GM18517 (cell line): ENCODE results near the gene DNPH1.

Experiments used
- ATAC-seq: cut with Tn5 transposase; IDR thresholded peaks from one replicate; pipeline ENCODE4 v1.9.1; 2021; ENCODE audit warnings: mild to moderate bottlenecking, moderate library complexity; ENCODE audit not compliant: unreplicated experiment

Gene DNPH1

GRCh38 chr6:43219119-43219518 is 10.2 kb downstream of the DNPH1 start:
- ATAC-seq: no peak

DNA sequence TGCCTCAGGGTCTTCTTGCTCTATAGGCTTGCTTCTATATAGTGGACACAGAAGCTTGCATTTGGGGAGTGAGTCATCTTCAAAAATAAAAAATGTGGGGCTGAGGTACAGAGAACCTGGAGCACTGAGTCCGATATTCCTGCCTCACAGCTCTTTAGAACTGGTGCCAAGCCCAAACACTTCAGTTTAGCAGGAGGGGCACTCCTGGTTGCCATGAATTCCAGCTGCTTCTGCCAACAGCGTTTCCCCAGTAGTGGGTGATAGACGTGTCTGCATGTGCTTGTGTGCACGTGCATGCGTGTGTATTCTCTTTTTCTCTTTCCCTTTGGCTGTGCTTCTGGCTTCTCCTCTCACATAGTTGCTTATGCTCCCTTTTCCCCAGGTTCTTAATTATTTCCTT is 11.9 kb downstream of the DNPH1 start:
- ATAC-seq: no peak

GRCh38 chr6:43216200-43216599 is 13.1 kb downstream of the DNPH1 start:
- ATAC-seq: no peak

DNA sequence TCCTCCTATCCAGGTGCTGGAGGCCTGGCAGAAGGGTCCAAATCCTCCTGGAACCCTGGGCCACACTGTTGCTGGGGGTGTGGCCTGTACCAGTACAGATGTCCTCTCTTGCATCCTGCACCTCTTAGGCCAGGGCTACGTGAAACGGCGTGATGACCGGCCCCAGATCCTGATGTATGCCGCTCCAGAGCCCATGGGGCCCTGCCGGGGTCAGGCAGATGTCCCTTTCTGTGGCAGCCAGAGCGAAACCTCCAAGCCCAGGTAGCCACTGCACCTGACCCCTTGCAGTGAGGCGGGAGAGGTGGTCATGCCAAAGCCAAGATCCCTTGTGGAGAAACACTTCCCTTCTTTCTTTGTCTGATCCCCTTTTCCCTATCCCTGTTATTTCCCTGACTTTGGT is 14.2 kb downstream of the DNPH1 start:
- ATAC-seq: no peak

- no peak for ATAC-seq
These were observed 15.8 kb downstream of the DNPH1 start for GRCh38 chr6:43213431-43213830.

GRCh38 chr6:43211955-43212354 is 17.3 kb downstream of the DNPH1 start:
- ATAC-seq: no peak

DNA sequence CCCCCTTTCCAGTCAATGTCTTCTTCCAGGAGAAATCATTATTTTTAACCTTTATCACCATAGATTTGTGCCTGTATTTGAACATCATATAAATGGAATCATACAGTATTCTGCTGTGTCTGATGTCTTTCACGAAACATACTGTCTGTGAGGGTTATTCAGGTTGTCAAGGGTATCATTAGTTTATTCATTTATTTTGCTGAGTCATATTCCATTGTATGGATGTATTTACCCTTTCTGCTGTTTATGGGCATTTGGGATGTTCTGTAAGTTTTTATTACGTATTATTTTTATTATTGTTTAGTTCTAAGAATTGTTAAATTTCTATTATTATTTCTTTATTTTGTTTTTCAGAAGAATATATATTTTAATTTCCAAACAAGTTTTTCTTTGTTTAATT is 22.0 kb downstream of the DNPH1 start:
- no peak for ATAC-seq

DNA sequence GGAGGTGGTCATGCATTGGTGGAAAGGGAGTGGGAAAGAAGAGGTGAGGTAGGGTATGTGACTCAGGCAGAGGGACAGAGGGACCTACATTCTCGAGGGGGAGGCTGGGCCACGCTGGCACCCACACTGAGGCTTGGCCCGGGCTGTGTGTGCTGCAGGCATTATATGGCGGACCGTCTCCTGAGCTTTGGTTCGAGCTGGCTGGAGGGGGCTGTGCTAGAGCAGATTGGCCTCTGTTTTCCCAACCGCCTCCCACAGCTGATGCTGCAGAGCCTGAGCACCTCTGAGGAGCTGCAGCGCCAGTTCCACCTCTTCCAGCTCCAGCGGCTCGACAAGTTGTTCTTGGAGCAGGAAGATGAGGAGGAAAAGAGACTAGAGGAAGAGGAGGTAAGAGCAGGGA is 23.4 kb downstream of the DNPH1 start:
- no peak for ATAC-seq

DNA sequence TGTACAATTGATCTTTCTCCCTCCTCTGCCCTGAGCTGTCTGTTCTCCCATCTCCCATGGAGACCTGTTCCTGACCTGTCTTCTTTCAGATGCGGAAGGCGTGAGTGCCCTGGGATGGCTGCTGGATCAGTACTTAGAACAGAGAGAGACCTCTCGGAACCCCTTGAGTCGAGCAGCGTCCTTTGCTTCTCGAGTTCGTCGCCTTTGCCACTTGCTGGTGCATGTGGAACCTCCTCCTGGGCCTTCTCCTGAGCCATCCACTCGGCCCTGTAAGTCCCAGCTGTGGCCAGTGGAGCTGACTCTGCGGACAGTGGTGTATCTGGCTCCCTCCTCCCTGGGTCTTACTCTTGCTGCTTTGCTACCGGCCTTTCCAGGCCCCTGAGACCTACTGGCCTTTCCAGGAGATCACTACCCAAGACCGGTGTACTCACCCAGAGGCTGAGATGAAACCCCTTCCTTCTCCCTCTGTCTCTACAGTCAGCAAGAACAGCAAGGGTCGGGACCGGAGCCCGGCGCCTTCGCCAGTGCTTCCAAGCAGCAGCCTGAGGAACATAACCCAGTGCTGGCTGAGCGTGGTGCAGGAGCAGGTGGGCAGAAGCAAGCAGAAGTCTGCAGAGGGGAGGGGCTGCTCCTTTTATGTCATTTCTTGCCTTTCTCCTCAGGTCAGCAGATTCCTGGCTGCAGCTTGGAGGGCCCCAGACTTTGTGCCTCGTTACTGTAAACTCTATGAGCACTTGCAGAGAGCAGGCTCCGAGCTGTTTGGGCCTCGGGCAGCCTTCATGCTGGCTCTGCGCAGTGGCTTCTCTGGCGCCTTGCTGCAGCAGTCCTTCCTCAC is 24.8 kb downstream of the DNPH1 start:
- ATAC-seq: no peak

GRCh38 chr6:43203718-43204095 is 25.6 kb downstream of the DNPH1 start:
- ATAC-seq: no peak

- ATAC-seq: no peak
These were observed 26.1 kb downstream of the DNPH1 start for GRCh38 chr6:43203029-43203717.

DNA sequence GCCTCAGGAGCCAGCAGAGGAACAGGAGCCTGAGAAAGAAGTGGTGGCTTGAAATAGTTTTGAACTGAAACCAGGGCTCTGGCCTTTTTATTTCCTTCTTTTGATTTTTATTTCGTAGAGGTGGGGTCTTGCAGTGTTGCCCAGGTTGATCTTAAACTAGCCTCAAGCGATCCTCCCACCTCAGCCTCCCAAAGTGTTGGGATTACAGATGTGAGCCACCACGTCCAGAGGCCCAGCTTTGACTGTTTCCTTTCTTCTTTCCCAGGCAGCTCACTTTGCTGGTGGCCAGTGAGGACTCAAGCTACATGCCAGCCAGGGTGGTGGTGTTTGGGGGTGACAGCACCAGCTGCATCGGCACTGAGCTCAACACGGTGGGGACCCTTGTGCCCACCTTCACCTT is 26.8 kb downstream of the DNPH1 start:
- no peak for ATAC-seq

- ATAC-seq: no peak
These were observed 28.7 kb downstream of the DNPH1 start for GRCh38 chr6:43200541-43200940.

- ATAC-seq: no peak
These were observed 29.4 kb downstream of the DNPH1 start for GRCh38 chr6:43199912-43200311.

DNA sequence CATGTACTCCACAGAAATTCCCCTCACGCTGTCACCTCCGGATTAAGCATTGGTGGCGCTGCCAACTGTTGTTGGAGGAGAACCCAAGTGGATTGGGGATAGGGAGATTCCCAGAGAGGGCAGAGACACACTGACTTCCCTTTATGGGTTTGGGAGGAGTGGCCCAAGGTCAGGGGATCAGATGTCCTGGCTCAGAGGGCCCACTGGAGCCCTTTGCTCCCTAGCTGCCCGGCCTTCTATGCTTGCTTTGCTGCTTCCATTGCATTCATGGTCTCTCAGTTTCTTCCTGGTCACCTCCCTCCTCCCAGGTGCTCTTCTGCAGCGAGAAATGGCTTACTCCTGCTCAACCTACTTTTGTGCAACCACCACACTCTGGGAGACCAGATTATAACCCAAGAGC is 32.9 kb downstream of the DNPH1 start:
- ATAC-seq: no peak

DNA sequence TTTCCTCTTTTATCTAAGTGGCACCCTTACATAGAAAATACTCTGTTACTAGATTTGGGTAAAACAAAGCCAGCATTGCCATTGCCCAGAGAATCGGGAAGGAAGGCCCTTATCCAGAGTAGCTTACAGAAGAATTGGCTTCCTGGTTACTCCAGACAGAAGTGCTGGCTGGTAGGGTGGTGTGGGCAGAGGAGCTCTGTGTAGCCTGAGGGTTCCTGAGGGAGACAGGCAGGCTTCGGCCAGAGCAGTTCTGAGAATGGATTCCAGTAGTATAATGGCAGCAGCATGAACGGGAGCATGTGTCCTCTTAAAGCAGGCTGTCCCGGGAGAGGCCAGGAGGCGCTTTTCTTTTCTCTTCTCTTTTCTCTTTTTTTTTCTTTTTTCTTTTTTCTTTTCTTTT is 35.4 kb downstream of the DNPH1 start:
- ATAC-seq: no peak

DNA sequence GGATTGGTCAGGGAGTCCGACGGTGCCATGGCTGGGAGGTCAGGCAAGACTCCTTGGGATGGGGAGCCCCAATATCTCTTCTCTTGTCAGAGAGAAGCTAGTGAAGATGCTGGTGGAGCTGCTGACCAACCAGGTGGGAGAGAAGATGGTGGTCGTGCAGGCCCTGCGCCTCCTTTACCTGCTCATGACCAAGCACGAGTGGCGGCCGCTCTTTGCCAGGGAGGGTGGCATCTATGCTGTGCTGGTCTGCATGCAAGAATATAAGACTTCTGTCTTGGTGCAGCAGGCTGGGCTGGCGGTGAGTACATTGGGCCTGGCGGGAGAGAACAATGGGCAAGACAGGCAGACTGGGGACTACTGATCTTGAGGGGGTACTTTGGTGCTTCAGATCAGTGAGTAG is 36.4 kb downstream of the DNPH1 start:
- no peak for ATAC-seq

- no peak for ATAC-seq
These were observed 39.4 kb downstream of the DNPH1 start for GRCh38 chr6:43189776-43190304.

DNA sequence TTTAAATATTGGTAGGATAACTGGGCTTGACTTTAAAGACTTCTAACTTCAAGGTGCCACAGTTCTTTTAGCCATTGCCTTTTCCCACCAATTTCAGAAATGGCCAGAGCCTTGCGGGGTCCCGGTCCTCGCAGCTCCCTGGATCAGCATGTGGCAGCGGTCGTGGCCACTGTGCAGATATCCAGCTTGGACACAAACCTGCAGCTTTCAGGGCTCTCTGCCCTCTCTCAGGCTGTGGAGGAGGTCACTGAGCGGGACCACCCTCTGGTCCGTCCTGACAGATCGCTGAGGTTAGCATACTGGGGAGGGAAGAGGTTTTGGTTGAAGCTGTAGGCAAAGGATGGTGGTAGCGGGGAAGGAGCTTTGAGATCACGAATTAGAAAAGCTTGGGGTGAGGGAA is 40.9 kb downstream of the DNPH1 start:
- no peak for ATAC-seq

DNA sequence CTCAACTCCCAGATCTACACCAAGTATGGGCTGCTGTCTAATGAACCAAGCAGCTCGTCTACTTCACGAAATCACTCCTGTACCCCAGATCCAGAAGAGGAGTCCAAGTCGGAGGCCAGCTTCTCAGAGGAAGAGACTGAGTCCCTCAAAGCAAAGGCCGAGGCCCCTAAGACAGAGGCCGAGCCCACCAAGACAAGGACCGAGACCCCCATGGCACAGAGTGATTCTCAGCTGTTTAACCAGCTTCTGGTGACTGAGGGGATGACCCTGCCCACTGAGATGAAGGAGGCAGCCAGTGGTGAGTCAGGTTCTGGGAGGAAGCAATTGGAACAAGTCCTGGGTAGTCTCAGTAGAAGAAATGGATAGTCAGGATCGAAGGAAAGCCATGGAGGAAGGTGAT is 41.5 kb downstream of the DNPH1 start:
- ATAC-seq: no peak

- ATAC-seq: no peak
These were observed 42.6 kb downstream of the DNPH1 start for GRCh38 chr6:43186706-43187105.

DNA sequence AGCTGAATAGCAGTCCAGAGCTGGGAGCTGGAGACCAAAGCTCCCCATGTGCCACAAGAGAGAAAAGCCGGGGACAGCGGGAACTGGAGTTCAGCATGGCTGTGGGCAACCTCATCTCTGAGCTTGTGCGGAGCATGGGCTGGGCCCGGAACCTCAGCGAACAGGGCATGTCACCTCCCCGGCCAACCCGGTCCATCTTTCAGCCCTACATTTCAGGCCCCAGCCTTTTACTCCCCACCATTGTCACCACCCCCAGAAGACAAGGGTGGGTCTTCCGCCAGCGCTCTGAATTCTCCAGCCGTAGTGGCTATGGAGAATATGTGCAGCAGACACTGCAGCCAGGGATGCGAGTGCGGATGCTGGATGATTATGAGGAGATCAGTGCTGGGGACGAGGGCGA is 43.3 kb downstream of the DNPH1 start:
- ATAC-seq: no peak
